Ishikawa (cell line): ENCODE measurements around the gene IGSF5.

Experiments used
- EGR1 ChIP-seq: IDR thresholded peaks from 2 replicates; pipeline ENCODE4 v1.6.1; 2012
- EP300 ChIP-seq: IDR thresholded peaks from 2 replicates; pipeline ENCODE4 v1.6.1; 2012; ENCODE audit warnings: borderline replicate concordance
- FOXM1 ChIP-seq: IDR thresholded peaks from 2 replicates; pipeline ENCODE4 v1.6.1; 2012; ENCODE audit warnings: low read depth, borderline replicate concordance
- TAF1 ChIP-seq: IDR thresholded peaks from 2 replicates; pipeline ENCODE4 v1.6.1; 2012; ENCODE audit warnings: low read depth, mild to moderate bottlenecking
- YY1 ChIP-seq: IDR thresholded peaks from 2 replicates; pipeline ENCODE4 v1.6.1; 2012; ENCODE audit warnings: low read depth
- ZBTB7A ChIP-seq: IDR thresholded peaks from 2 replicates; pipeline ENCODE4 v1.6.1; 2012; ENCODE audit warnings: low read depth

GRCh38 chr21:39807738-39808137 is 62.8 kb downstream of the IGSF5 start:
- TF ChIP-seq TAF1 (no peak), EP300 (no peak), ZBTB7A (no peak), FOXM1 (no peak), EGR1 (no peak), YY1 (no peak)
